GM12878 (cell line): ENCODE measurements around the gene HOXD9. TPM values are rescaled to one million over a fixed set of nuclear protein-coding genes. Genes with fewer than 3 reads are reported as not detected.

ENCODE experiments used
- ATAC-seq: fragments of 200-7000 bp; cut with Tn5 transposase; 3 replicates; pipeline ENCODE4 v1.9.1; 2020; ENCODE audit warnings: mild to moderate bottlenecking, moderate library complexity
- BruUV-seq: library from RNA; stranded (reverse); fragments of 400-500 nt; replicated peaks from 2 replicates; lab custom pipeline; 2021; lab: Mats Ljungman, UMichigan
- CTCF ChIA-PET: fragments of 300-600 bp; sonication (Branson Sonifier 250); formaldehyde crosslinking; extraction: SDS; loops from one replicate; lab custom pipeline; 2021; ENCODE audit warnings: inconsistent platforms; lab: Yijun Ruan, JAX
- POLR2A ChIA-PET: fragments of 350-600 bp; formaldehyde crosslinking; extraction: SDS; loops from one replicate; lab custom pipeline; 2021; ENCODE audit warnings: inconsistent platforms; lab: Charles Lee
- RAD21 ChIA-PET: fragments of 300-600 bp; sonication (Branson Sonifier 250); formaldehyde crosslinking; loops from one replicate; lab custom pipeline; 2023; ENCODE audit warnings: antibody characterized with exemption; ENCODE audit not compliant: unreplicated experiment; lab: Charles Lee
- SMC1A ChIA-PET: fragments of 300-600 bp; sonication (Branson Sonifier 250); formaldehyde crosslinking; loops from one replicate; lab custom pipeline; 2023; ENCODE audit not compliant: unreplicated experiment, uncharacterized antibody; lab: Charles Lee
- DNase-seq: peaks from one replicate; pipeline ENCODE4 v3.0.0-alpha.2; 2011; ENCODE audit warnings: low read depth, low spot score
- FAIRE-seq: peaks from 3 replicates; lab custom pipeline; 2011; peaks lifted over from hg19 to GRCh38; lab: Jason Lieb, UNC
- H2AFZ ChIP-seq: 2 replicates; pipeline ENCODE4 v1.6.0; 2011; ENCODE audit warnings: low read depth, low read length, control low read depth; ENCODE audit not compliant: control insufficient read depth
- H3K27ac ChIP-seq: 2 replicates; pipeline ENCODE4 v1.5.1; 2011; ENCODE audit warnings: control low read depth; ENCODE audit not compliant: control insufficient read depth, insufficient read depth
- H3K27me3 ChIP-seq, 2 experiments: replicated peaks in 1 of 2; 2 replicates each; pipeline versions ENCODE4 v1.6.0 to v1.6.1; 2011; ENCODE audit warnings: low read length in 1 of 2; ENCODE audit not compliant: control insufficient read depth in 2 of 2, insufficient read depth in 2 of 2
- H3K36me3 ChIP-seq, 2 experiments: 2 replicates each; pipeline ENCODE4 v1.5.1; 2011; ENCODE audit warnings: low read length in 1 of 2; ENCODE audit not compliant: control insufficient read depth in 2 of 2, insufficient read depth in 2 of 2
- H3K4me1 ChIP-seq: 2 replicates; pipeline ENCODE4 v1.6.1; 2011; ENCODE audit warnings: mild to moderate bottlenecking, low read length, moderate library complexity, mixed read lengths; ENCODE audit not compliant: control insufficient read depth, insufficient read depth
- H3K4me2 ChIP-seq: 2 replicates; pipeline ENCODE4 v1.6.0; 2011; ENCODE audit warnings: control low read depth; ENCODE audit not compliant: control insufficient read depth, insufficient read depth
- H3K4me3 ChIP-seq: fragments of 200-600 bp; sonication (generic); 2 replicates; pipeline ENCODE4 v1.5.1; 2016
- H3K79me2 ChIP-seq: 2 replicates; pipeline ENCODE4 v1.6.0; 2011; ENCODE audit warnings: low read length; ENCODE audit not compliant: control insufficient read depth, insufficient read depth
- H3K9ac ChIP-seq: 2 replicates; pipeline ENCODE4 v1.8.0; 2011; ENCODE audit warnings: low read length, control low read depth, mixed read lengths; ENCODE audit not compliant: control insufficient read depth, insufficient read depth
- H3K9me3 ChIP-seq: replicated peaks from 3 replicates; pipeline ENCODE4 v1.5.1; 2011; ENCODE audit warnings: mild to moderate bottlenecking, low read length; ENCODE audit not compliant: control insufficient read depth, insufficient read depth
- H4K20me1 ChIP-seq: 2 replicates; pipeline ENCODE4 v1.6.0; 2011; ENCODE audit not compliant: control insufficient read depth, insufficient read depth
- NR2C2 ChIP-seq: IDR thresholded peaks from 2 replicates; pipeline ENCODE4 v1.6.1; 2011; ENCODE audit warnings: borderline replicate concordance, low read depth; ENCODE audit not compliant: control insufficient read depth, insufficient read length
- ZSCAN29 ChIP-seq: fragments of 450-650 bp; IDR thresholded peaks from 2 replicates; pipeline ENCODE4 v1.6.1; 2017; ENCODE audit warnings: mild to moderate bottlenecking, moderate library complexity
- WGBS: methylation state at CpG from one replicate; pipeline ENCODE4 v1.1.6; 2016; ENCODE audit warnings: low lambda C conversion rate; ENCODE audit not compliant: insufficient replicate concordance, insufficient coverage; ENCODE audit errors: missing lambda C conversion rate; 5-methylcytosine and 5-hydroxymethylcytosine counted together
- in situ Hi-C: fragments of 300-500 bp; cut with MboI; formaldehyde crosslinking; loops from 9 replicates; pipeline ENCODE4 v1.14.3; 2018; ENCODE audit warnings: mixed read lengths
- intact Hi-C: fragments of 100-400 bp; cut with micrococcal nuclease; formaldehyde crosslinking; loops from one replicate; pipeline ENCODE4 v1.14.2; 2022; ENCODE audit not compliant: unreplicated experiment
- polyA plus RNA-seq, 11 experiments: library from polyadenylated mRNA; depleted of rRNA in 4 of 11; unstranded in 6 of 11; stranded (reverse) in 5 of 11; fragments of >200 nt; fragmentation: Nextera tagmentation in 4 of 11; fragmentation: Illumina TruSeq in 1 of 11; extraction: Ambion mirVana in 4 of 11; extraction: Trizol in 1 of 11; gene quantifications; 1 replicate in 1 of 11; 2 replicates in 10 of 11; pipeline versions ENCODE4 v1.2.1 to v1.2.3, GENCODE V29; 2011 to 2016; ENCODE audit warnings: inconsistent platforms in 2 of 11, missing spikeins in 2 of 11, low read depth in 1 of 11
- total RNA-seq, 4 experiments: library from RNA; depleted of rRNA in 3 of 4; stranded (reverse); fragments of >200 nt in 3 of 4; fragmentation: Illumina TruSeq in 1 of 4; extraction: Trizol in 1 of 4; gene quantifications; 2 replicates each; pipeline versions ENCODE4 v1.2.1 to v1.2.3, GENCODE V29; 2013 to 2021
- TF ChIP-seq, protein P1 (sequence below): IDR thresholded peaks from 2 replicates; pipeline ENCODE4 v1.6.1; 2012; ENCODE audit warnings: low read depth, low read length, improper control_type of control experiment

Gene HOXD9
- total and polyA plus RNA-seq, 10 of the 15 experiments (the other 5 are each of a cell fraction or from before 2014, with no cell fraction given), result not detected

DNA sequence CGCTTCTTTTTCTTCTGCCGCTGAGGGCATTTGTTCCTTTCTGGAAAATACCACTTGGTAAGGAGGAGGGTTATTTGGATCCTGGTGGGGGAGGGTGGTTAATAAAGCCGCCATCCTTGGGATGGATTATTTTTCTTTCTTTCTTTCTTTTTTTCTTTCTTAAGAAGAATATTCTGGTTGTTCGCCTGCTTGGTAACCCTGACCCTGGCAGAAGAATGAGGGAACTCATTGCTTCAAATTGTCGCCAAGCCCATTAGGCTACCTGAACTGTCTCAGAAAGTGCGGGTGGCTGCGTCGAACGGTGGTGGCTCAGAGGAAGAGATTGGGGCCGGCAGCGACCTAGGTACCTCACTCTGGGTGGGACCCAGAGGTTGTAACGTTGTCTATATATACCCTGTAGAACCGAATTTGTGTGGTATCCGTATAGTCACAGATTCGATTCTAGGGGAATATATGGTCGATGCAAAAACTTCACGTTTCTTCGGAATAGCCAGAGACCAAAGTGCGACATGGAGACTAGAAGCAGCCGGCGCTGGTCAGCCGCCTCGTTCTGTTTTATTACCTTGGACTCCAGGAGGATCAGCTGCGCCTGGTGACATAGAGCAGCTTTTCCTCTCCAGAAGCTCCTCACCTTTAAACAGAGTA is 27.5 kb downstream of the HOXD9 start:
- in situ Hi-C loops (loop anchor here (25.0 kb wide), 1 partner anchor 1187 kb away; no protein-coding TSS in a partner anchor), intact Hi-C loops (no loop called here)
- ChIA-PET SMC1A (interaction anchor here (1.0 kb wide), 1 partner anchor 998 kb away, joined by 3 read pairs; no protein-coding TSS in a partner anchor), CTCF (interaction anchor here (1.5 kb wide), 1 partner anchor 501 kb away, joined by 3 read pairs; no protein-coding TSS in a partner anchor), POLR2A (no interaction called here), RAD21 (interaction anchor here (1.0 to 1.2 kb wide), 3 partner anchors 10 to 305 kb away, joined by 4 read pairs; no protein-coding TSS in a partner anchor)
- no peak overlapping the region for H3K4me3 ChIP-seq
- H3K36me3 ChIP-seq, result no peaks in the 10 kb centered on the region
- no peak overlapping the region for H3K27ac ChIP-seq
- H2AFZ ChIP-seq, result no peak overlapping the region
- no peak for ATAC-seq
- no peaks in the 10 kb centered on the region for H3K4me1 ChIP-seq
- H3K79me2 ChIP-seq, result no peaks in the 10 kb centered on the region
- TF ChIP-seq, protein P1, sequence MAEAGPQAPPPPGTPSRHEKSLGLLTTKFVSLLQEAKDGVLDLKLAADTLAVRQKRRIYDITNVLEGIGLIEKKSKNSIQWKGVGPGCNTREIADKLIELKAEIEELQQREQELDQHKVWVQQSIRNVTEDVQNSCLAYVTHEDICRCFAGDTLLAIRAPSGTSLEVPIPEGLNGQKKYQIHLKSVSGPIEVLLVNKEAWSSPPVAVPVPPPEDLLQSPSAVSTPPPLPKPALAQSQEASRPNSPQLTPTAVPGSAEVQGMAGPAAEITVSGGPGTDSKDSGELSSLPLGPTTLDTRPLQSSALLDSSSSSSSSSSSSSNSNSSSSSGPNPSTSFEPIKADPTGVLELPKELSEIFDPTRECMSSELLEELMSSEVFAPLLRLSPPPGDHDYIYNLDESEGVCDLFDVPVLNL, result no peak
- TF ChIP-seq ZSCAN29 (no peak), NR2C2 (no peak)
- H3K27me3 ChIP-seq, result peaks cover 12 to 38% of the 10 kb centered on the region in 2 experiments
- no peak for DNase-seq
- H4K20me1 ChIP-seq, result no peaks in the 10 kb centered on the region
- WGBS, result 29% methylated on average over 24 of the region's 24 CpGs
- no TSS peak for BruUV-seq
- no peak for FAIRE-seq
- no peak overlapping the region for H3K9ac ChIP-seq
- no peak overlapping the region for H3K4me2 ChIP-seq
- no peaks in the 10 kb centered on the region for H3K9me3 ChIP-seq
